K562 (cell line): ENCODE data around the gene DHODH.

Experiments used
- HNRNPLL ChIP-seq: fragments of 200-400 bp; formaldehyde crosslinking; IDR thresholded peaks from 2 replicates; pipeline ENCODE4 v1.6.1; 2017; ENCODE audit warnings: low read length, low read depth, mild to moderate bottlenecking; ENCODE audit not compliant: poor library complexity, severe bottlenecking
- IRF2 ChIP-seq: sonication (generic); formaldehyde crosslinking; IDR thresholded peaks from 2 replicates; pipeline ENCODE4 v1.8.1; 2022; ENCODE audit warnings: mild to moderate bottlenecking, missing genetic modification reagents
- MXI1 ChIP-seq: IDR thresholded peaks from 2 replicates; pipeline ENCODE4 v1.6.1; 2011; ENCODE audit warnings: low read depth, mild to moderate bottlenecking, improper control_type of control experiment, low read length
- PHF21A ChIP-seq: fragments of 450-650 bp; IDR thresholded peaks from 2 replicates; pipeline ENCODE4 v1.6.1; 2017; ENCODE audit warnings: low read depth, borderline replicate concordance
- RBM34 ChIP-seq: fragments of 200-400 bp; formaldehyde crosslinking; IDR thresholded peaks from 2 replicates; pipeline ENCODE4 v1.6.1; 2018; ENCODE audit warnings: low read length, borderline replicate concordance; ENCODE audit not compliant: insufficient read depth
- SNRNP70 ChIP-seq: fragments of 200-400 bp; formaldehyde crosslinking; optimal IDR thresholded peaks from 2 replicates; pipeline ENCODE3; 2017; ENCODE audit warnings: low read depth, low read length
- TARDBP ChIP-seq: fragments of 450-650 bp; IDR thresholded peaks from 2 replicates; pipeline ENCODE4 v1.6.1; 2016
- ZNF140 ChIP-seq: fragments of 250-450 bp; sonication (Bioruptor Pico); IDR thresholded peaks from 2 replicates; pipeline ENCODE4 v1.8.0; 2021; ENCODE audit warnings: moderate library complexity, mild to moderate bottlenecking, inconsistent platforms
- TF ChIP-seq, protein P1 (sequence below), 3 experiments: IDR thresholded peaks in 2 of 3; conservative IDR thresholded peaks in 1 of 3; 2 replicates each; pipeline ENCODE4 v1.5.1; 2011 to 2012; ENCODE audit warnings: low read length in 3 of 3, mild to moderate bottlenecking in 3 of 3, control low read depth in 2 of 3, improper control_type of control experiment in 1 of 3, inconsistent platforms in 1 of 3, low read depth in 1 of 3, mixed read lengths in 1 of 3, moderate library complexity in 1 of 3; ENCODE audit not compliant: insufficient read depth in 2 of 3
- TF ChIP-seq, protein P2 (sequence below): fragments of 450-650 bp; IDR thresholded peaks from 2 replicates; pipeline ENCODE4 v1.6.1; 2016; ENCODE audit warnings: mild to moderate bottlenecking

DNA sequence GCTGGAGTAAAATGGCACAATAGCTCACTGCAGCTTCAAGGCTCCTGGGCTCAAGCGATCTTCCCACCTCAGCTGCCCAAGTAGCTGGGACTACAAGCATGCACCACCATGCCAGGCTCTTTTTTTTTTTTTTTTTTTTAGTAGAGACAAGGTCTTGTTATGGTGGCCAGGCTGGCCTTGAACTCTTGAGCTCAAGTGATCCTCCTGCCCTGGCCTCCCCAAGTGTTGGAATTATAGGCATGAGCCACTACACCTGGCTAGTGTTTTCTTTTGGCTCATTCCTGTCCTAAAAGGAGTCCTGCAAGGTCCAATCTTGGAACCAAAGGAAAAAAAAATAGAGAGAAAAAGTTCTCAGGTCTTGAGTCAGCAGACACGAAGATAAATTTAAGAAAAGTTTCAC, 39.2 kb upstream of the DHODH start:
- no peak for TF ChIP-seq PHF21A
- TF ChIP-seq, protein P1, sequence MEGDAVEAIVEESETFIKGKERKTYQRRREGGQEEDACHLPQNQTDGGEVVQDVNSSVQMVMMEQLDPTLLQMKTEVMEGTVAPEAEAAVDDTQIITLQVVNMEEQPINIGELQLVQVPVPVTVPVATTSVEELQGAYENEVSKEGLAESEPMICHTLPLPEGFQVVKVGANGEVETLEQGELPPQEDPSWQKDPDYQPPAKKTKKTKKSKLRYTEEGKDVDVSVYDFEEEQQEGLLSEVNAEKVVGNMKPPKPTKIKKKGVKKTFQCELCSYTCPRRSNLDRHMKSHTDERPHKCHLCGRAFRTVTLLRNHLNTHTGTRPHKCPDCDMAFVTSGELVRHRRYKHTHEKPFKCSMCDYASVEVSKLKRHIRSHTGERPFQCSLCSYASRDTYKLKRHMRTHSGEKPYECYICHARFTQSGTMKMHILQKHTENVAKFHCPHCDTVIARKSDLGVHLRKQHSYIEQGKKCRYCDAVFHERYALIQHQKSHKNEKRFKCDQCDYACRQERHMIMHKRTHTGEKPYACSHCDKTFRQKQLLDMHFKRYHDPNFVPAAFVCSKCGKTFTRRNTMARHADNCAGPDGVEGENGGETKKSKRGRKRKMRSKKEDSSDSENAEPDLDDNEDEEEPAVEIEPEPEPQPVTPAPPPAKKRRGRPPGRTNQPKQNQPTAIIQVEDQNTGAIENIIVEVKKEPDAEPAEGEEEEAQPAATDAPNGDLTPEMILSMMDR (IDR thresholded peaks at IDR 0.05 in 2 of 3, conservative IDR thresholded peaks at IDR 0.05 in 1 of 3; ENCODE audit: insufficient read depth in 2 of 3, low read depth in 1 of 3, low read length in 3 of 3): no peak
- no peak for TF ChIP-seq IRF2 (CRISPR knock-in tag)
- TF ChIP-seq ZNF140 (CRISPR knock-in tag): no peak
- no peak for TF ChIP-seq TARDBP
- no peak for TF ChIP-seq RBM34
- TF ChIP-seq MXI1: no peak
- no peak for TF ChIP-seq HNRNPLL
- no peak for TF ChIP-seq SNRNP70
- TF ChIP-seq, protein P2, sequence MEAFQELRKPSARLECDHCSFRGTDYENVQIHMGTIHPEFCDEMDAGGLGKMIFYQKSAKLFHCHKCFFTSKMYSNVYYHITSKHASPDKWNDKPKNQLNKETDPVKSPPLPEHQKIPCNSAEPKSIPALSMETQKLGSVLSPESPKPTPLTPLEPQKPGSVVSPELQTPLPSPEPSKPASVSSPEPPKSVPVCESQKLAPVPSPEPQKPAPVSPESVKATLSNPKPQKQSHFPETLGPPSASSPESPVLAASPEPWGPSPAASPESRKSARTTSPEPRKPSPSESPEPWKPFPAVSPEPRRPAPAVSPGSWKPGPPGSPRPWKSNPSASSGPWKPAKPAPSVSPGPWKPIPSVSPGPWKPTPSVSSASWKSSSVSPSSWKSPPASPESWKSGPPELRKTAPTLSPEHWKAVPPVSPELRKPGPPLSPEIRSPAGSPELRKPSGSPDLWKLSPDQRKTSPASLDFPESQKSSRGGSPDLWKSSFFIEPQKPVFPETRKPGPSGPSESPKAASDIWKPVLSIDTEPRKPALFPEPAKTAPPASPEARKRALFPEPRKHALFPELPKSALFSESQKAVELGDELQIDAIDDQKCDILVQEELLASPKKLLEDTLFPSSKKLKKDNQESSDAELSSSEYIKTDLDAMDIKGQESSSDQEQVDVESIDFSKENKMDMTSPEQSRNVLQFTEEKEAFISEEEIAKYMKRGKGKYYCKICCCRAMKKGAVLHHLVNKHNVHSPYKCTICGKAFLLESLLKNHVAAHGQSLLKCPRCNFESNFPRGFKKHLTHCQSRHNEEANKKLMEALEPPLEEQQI: no peak
